Stimulated activated CD8-positive, alpha-beta memory T cell treated with anti-CD3 and anti-CD28 coated beads, Interleukin-15, amount 100 ng/mL, for 4 hours (primary cell): ENCODE results near the gene IRAK4.
A peak's percentile ranks its signal among the peaks of the same experiment; 100 is the strongest.
"Not testable (repeated sequence)": the region's sequence is repeated elsewhere in the genome, so short reads cannot be mapped to it uniquely, and the experiment has no call there.

Source experiments
- DNase-seq, 2 donors: peaks; one replicate each; pipeline ENCODE4 v3.0.0-alpha.2; 2020; ENCODE audit warnings: low read depth in 2 of 2

The IRAK4 gene

GRCh38 chr12:43758728-43759563, at the start of gene IRAK4, which contains the start of gene PUS7L:
IRAK4 (plus strand) TSS chr12:43758951; CDS start chr12:43768112, 9,161 bp downstream.
PUS7L (minus strand) TSS chr12:43758790; CDS start chr12:43755245, 3,545 bp downstream.
- peak; percentile 90 to 94 for DNase-seq

DNA sequence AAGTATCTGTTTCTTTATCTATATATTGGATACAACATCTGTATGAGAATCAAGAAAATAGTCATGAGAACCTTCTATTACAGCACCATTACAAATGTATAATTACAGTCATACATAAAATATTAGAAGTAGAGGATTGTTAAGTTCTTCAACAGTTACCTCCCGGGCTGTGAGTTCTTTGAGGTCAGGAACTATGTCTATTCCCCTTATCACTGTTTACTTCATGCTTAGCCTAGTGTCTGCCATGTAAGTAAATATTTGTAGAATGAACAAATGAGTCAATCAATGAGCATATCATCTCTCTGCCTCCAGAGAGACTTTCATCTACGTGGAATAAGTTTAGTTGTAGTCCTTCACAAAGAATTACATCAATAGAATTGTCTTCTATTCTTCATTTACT, 47.4 kb upstream of the IRAK4 start:
- no peak for DNase-seq

DNA sequence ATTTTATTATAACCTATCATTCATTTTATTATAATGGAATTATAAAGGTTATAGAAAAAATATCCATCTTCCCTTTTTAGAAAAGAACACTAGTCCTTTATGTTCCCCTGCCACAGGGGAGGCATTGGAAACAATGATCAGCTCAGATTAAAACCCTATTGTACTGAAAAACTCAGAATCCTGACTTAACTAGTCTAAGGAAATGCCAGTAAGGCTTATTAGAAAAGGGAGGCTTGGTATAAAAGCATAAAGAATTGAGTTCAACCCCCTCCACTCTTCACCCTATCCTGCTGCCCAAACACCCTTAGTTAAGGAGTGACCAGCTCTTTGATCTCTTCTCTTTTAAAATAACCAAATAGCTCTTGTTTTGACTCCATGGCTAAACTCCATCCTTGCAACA, 36.1 kb upstream of the IRAK4 start:
- no peak for DNase-seq

GRCh38 chr12:43723134-43723533, 35.6 kb upstream of the IRAK4 start:
- DNase-seq, result no peak

GRCh38 chr12:43728117-43728516, 30.6 kb upstream of the IRAK4 start:
- DNase-seq, result no peak

DNA sequence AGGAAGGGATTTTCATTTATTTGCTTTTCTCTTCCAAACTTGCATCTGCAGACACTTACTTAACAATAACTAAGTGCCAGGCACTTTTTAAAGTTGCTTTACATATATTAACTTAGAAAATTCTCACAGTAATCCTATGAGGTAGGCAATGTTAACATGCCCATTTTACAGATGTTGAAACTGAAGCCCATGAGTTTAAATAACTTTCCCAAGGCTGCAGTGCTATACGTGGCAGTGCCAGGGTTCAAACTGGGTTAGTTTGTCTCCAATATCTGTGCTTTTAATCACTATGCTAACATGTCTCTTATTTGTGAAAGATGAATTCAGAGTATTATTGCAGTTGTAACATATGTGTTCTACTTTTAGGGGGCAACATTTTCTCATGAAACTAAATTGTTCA, 30.1 kb upstream of the IRAK4 start:
- DNase-seq, result no peak

DNA sequence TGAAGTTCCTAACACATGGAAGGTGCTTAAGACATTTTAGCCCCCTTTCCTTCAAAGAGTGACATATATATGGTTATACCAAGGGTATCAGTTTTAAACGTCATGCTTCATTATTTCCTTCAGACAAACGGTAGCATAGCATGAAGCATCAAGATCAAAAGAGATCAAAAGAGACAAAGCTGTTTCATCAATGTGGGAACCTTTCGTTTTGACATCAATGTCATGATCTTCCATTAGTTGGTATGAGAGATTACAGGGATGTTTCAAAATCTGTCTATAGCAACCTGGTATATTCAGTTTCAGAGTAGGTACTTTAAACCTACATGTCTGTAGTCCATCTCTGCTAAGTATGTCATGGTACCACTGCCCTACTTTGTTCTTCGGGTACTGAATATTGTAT, 28.5 kb upstream of the IRAK4 start:
- DNase-seq, result no peak

DNA sequence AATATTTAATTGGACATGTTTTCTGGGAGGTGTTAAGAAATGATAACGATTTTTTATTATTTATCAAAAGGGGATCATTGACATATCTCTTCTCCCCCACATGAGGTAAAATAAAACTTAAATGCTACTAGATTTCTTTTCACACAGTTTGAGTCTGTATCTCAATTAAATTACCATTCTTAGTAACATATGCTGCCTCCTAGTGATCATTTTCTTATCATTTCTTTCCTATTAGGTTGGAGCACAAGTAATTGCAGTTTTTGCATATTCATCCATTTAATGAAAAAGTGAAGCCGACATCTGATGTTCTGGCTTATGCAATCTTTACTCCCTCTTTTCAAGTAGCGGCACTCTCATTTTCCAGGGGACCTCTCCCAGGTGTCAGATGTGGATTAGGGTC, 25.1 kb upstream of the IRAK4 start:
- DNase-seq, result no peak

- no peak for DNase-seq
These were observed 21.8 kb upstream of the IRAK4 start for GRCh38 chr12:43736927-43737440.

GRCh38 chr12:43737646-43738045, 21.1 kb upstream of the IRAK4 start:
- DNase-seq, result no peak

DNA sequence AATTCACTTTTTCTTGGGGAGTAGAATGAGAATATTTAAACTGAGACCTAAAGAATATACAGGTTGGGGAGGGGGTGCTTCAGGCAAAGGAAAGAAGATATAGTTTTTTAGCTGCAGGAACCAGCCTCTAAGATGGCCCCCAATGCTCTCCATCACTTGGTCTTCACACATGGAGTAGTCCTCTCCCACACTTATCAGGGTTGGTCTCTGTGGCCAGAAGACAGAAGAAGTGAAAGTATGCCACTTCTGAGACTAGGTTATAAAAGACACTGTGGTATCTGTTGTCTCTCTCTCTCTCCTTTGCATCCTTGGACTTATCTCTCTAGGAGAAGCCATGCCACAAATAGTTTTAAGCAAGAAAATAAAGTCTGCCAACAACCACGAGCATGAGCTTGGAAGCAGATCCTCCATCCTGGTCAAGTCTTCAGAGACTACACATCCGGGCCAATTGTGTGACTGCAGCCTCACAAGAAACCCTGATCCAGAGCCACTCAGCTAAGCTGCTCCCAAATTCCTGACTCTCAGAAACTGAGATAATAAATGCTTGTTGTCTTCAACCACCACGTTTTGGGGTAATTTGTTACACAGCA, 18.1 kb upstream of the IRAK4 start:
- no peak for DNase-seq

DNA sequence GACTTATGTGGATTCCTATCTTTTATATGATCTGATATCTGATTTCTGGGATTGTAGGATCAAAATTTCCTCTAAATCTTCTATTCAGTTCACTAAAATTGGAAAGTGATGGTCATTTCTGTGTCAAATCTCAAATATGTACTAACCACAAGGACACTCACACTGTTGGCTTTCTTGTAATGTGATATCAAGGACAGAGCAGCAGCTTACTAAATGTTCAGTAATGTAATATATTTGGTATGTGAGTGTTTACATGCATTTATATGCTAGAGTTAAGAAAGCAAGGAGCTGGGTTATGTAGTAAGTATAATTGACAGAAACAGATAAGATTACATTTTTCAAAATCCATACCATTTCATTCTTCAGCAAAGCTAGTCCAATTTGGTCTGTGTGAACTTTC, 16.6 kb upstream of the IRAK4 start:
- no peak for DNase-seq

- DNase-seq, result no peak
These were observed 13.9 kb upstream of the IRAK4 start for GRCh38 chr12:43744826-43745225.

DNA sequence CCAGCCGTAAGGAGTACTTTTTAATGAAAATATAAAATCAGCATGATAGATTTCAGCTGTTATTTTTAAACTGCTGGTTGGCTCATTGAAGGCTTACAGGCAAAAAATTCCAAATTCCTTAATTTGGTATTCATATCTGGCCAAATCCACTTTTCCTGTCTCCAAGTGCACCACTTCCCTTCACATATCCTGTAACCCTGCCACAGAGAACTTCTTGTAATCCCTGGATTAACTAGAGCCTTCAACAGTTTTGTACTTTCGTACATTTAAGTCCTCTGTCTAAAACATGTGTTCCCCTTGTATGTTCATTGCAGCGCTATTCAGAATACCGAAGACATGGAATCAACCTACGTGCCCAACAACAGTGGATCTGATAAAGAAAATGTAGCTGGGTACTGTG, 9.7 kb upstream of the IRAK4 start:
- DNase-seq, result no peak

DNA sequence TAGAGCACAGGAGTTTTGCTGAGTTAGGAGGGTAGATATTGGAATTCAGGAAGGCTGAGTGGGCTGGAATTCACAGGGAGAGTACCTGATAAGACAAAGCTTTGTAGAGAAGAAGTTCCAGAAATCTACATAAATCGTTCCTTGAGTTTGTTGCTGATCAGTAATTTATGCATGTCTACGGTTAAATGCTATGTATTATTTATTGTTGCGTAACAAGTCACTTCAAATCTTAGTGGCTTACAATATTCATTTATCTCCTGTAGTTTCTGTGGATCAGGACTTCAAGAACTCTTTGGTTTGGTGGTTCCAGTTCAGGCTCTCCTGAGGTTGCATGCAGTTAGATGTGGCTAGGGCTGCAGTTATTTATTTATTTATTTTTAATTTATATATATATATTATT, 7.9 kb upstream of the IRAK4 start:
- no peak for DNase-seq

GRCh38 chr12:43751360-43751759, 7.4 kb upstream of the IRAK4 start:
- DNase-seq, result not testable (repeated sequence)

DNA sequence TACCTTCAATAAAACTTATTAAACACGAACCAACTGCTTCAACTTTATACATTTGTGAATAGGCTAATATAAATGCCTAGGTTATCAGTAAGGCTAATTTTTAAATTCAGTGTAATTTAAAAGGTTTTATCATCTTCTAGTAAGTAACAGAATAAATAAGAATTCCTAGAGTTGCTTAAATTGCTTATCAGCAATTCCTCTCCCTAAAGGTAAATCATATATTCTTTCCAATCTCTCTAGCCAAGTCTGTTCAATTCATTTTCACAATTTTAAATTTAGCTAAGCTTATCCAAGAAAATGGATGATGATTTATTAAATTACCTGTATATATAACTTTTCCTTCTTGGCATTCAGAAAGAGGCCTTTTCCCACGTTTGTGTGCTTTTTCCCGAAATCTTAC, 4.7 kb upstream of the IRAK4 start:
- DNase-seq, result no peak

DNA sequence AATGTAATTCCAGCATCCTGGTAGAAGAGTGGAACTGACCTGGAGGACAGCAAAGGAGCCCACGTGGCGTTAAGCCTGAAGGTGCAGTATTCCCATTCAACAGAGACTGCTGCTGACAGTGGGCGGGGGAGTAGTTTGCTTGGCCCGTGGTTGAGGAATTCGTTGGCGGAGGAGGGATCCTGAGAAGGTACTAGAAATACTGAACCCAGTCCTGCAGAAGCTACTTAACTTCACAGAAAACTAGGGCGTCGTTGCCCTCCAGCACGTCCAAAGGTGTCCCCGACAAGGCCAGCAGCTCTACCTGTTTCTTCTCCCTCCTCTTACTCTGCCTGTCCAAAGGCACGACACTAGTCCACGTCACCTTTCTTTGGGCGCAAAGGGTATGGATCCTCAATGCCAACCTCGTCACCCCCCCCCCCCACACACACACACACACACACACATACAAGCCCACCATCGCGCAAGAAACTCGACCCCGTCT, 464 bp upstream of the IRAK4 start:
- DNase-seq, result no peak

DNA sequence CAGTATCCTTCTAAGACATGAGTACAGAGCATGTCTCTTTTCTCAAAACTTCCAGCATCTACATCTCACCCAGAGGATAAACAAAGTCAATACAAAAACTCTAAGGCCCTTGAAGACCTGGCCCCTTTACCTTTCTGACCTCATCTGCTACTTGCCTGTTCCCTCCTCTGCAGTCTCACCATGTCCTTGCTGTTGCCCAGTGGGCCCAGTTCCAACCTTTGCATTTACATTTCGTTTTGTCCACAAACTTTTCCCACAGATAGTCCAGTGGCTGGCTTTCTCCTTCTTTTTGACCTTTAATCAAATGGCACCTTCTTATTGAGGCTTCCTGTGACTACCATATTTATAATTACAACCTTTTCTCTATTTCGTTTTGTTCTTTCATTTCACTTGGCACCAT, 1.6 kb downstream of the IRAK4 start:
- DNase-seq, result no peak

- no peak for DNase-seq
These were observed 2.7 kb downstream of the IRAK4 start for GRCh38 chr12:43761500-43761899.

GRCh38 chr12:43762596-43762995, 3.8 kb downstream of the IRAK4 start:
- no peak for DNase-seq

- no peak for DNase-seq
These were observed 5.0 kb downstream of the IRAK4 start for GRCh38 chr12:43763769-43764168.

GRCh38 chr12:43764528-43764927, 5.8 kb downstream of the IRAK4 start:
- no peak for DNase-seq
